CD14-positive monocyte (primary cell): ENCODE measurements around the gene TGFA. TPM values are rescaled to one million over a fixed set of nuclear protein-coding genes. Genes with fewer than 3 reads are reported as not detected.

Experiments used
- DNase-seq, 3 donors: peaks; one replicate each; pipeline ENCODE4 v3.0.0-alpha.2; 2011 to 2022
- H2AFZ ChIP-seq: 2 replicates; pipeline ENCODE4 v1.6.0; 2012; ENCODE audit warnings: mild to moderate bottlenecking, low read depth, low read length, inconsistent platforms; ENCODE audit not compliant: insufficient read depth, poor library complexity, severe bottlenecking
- H3K27ac ChIP-seq, 2 donors: 1 replicate in 1 of 2; 2 replicates in 1 of 2; pipeline ENCODE4 v1.5.1; 2012 to 2013; ENCODE audit warnings: low read length in 2 of 2, control low read depth in 1 of 2, inconsistent platforms in 1 of 2, low read depth in 1 of 2, mild to moderate bottlenecking in 1 of 2
- H3K27me3 ChIP-seq, 2 donors: one replicate each; pipeline versions ENCODE4 v1.6.0 to v1.6.1; 2011 to 2013; ENCODE audit warnings: low read length in 2 of 2; ENCODE audit not compliant: control insufficient read depth in 2 of 2, insufficient read depth in 2 of 2
- H3K36me3 ChIP-seq, 2 donors: replicated peaks in 1 of 2; 1 replicate in 1 of 2; 2 replicates in 1 of 2; pipeline versions ENCODE4 v1.5.1 to v1.6.1; 2012 to 2013; ENCODE audit warnings: low read length in 2 of 2, control low read depth in 1 of 2, inconsistent platforms in 1 of 2, mild to moderate bottlenecking in 1 of 2; ENCODE audit not compliant: insufficient read depth in 2 of 2, control insufficient read depth in 1 of 2
- H3K4me1 ChIP-seq, 2 donors: 1 replicate in 1 of 2; 2 replicates in 1 of 2; pipeline versions ENCODE4 v1.5.1 to v1.6.1; 2012 to 2013; ENCODE audit warnings: low read length in 2 of 2, control low read depth in 1 of 2, inconsistent platforms in 1 of 2, mild to moderate bottlenecking in 1 of 2, moderate library complexity in 1 of 2; ENCODE audit not compliant: insufficient read depth in 2 of 2, control insufficient read depth in 1 of 2
- H3K4me2 ChIP-seq: replicated peaks from 2 replicates; pipeline ENCODE3; 2012; ENCODE audit warnings: low read length, moderate library complexity, mild to moderate bottlenecking; ENCODE audit not compliant: poor library complexity, severe bottlenecking; ENCODE audit errors: extremely low read depth
- H3K4me3 ChIP-seq, 3 experiments: fragments of 200-600 bp in 1 of 3; sonication (generic) in 1 of 3; replicated peaks in 1 of 3; 1 replicate in 2 of 3; 2 replicates in 1 of 3; pipeline ENCODE4 v1.5.1; 2011 to 2013; ENCODE audit warnings: low read length in 3 of 3, mild to moderate bottlenecking in 3 of 3, control low read depth in 2 of 3, low read depth in 2 of 3, inconsistent platforms in 1 of 3, moderate library complexity in 1 of 3
- H3K79me2 ChIP-seq: 2 replicates; pipeline ENCODE4 v1.6.0; 2012; ENCODE audit warnings: mild to moderate bottlenecking, control low read depth, inconsistent platforms, low read length, moderate library complexity; ENCODE audit not compliant: insufficient read depth
- H3K9ac ChIP-seq: 2 replicates; pipeline ENCODE4 v1.6.0; 2017; ENCODE audit warnings: low read length, mild to moderate bottlenecking; ENCODE audit not compliant: insufficient read depth, poor library complexity, severe bottlenecking
- H3K9me3 ChIP-seq, 2 donors: replicated peaks in 1 of 2; 1 replicate in 1 of 2; 2 replicates in 1 of 2; pipeline versions ENCODE4 v1.5.1 to v1.6.1; 2012 to 2013; ENCODE audit warnings: low read length in 2 of 2, control low read depth in 1 of 2; ENCODE audit not compliant: control insufficient read depth in 1 of 2, insufficient read depth in 1 of 2
- H4K20me1 ChIP-seq: 2 replicates; pipeline ENCODE4 v1.6.0; 2012; ENCODE audit warnings: mild to moderate bottlenecking, low read length, control low read depth, moderate library complexity; ENCODE audit not compliant: insufficient read depth
- H3K27ac Mint-ChIP-seq, 7 donors: one replicate each; pipeline ENCODE4 v1.8.0; 2020; ENCODE audit warnings: mild to moderate bottlenecking in 7 of 7, mixed read lengths in 7 of 7, moderate library complexity in 6 of 7, inconsistent platforms in 2 of 7
- H3K27me3 Mint-ChIP-seq, 3 donors: one replicate each; pipeline ENCODE4 v1.8.0; 2021 to 2022; ENCODE audit warnings: low read depth in 3 of 3, mild to moderate bottlenecking in 3 of 3, mixed read lengths in 3 of 3, moderate library complexity in 3 of 3, inconsistent platforms in 1 of 3
- H3K36me3 Mint-ChIP-seq, 2 donors: one replicate each; pipeline ENCODE4 v1.8.0; 2020; ENCODE audit warnings: mixed read lengths in 2 of 2, inconsistent platforms in 1 of 2, mild to moderate bottlenecking in 1 of 2
- H3K4me1 Mint-ChIP-seq: one replicate; pipeline ENCODE4 v1.8.0; 2020; ENCODE audit warnings: mild to moderate bottlenecking, mixed read lengths
- H3K4me3 Mint-ChIP-seq, 2 donors: one replicate each; pipeline ENCODE4 v1.8.0; 2020; ENCODE audit warnings: mild to moderate bottlenecking in 2 of 2, mixed read lengths in 2 of 2, moderate library complexity in 1 of 2
- H3K9me3 Mint-ChIP-seq, 7 donors: one replicate each; pipeline ENCODE4 v1.8.0; 2020 to 2022; ENCODE audit warnings: mixed read lengths in 7 of 7, mild to moderate bottlenecking in 6 of 7, moderate library complexity in 6 of 7, inconsistent platforms in 2 of 7
- CTCF ChIP-seq: fragments of 200-600 bp; IDR thresholded peaks from one replicate; pipeline ENCODE4 v1.8.0; 2022; ENCODE audit warnings: antibody characterized with exemption, mild to moderate bottlenecking
- WGBS: methylation state at CpG from one replicate; pipeline ENCODE4 v1.1.5; 2013; ENCODE audit warnings: missing lambda C conversion rate; ENCODE audit not compliant: insufficient coverage; 5-methylcytosine and 5-hydroxymethylcytosine counted together
- intact Hi-C, 2 donors: fragments of 100-400 bp; cut with micrococcal nuclease; formaldehyde crosslinking; loops; one replicate each; pipeline versions ENCODE4 v1.15.0 to v1.15.1; 2023
- polyA plus RNA-seq, 3 donors: library from polyadenylated mRNA; depleted of rRNA in 1 of 3; unstranded in 2 of 3; stranded (reverse) in 1 of 3; fragments of 300-500 nt in 2 of 3; fragments of >200 nt in 1 of 3; fragmentation: Illumina TruSeq in 2 of 3; gene quantifications; 1 replicate in 2 of 3; 2 replicates in 1 of 3; pipeline ENCODE4 v1.2.3, GENCODE V29; 2012 to 2021

Gene TGFA
- polyA plus RNA-seq, 3 donors = 1.7 to 2.5 (median 1.7) TPM

- H3K27me3 ChIP-seq = peaks cover 2 to 5% of the 10 kb centered on the region in 2 donors
- H3K79me2 ChIP-seq = no peaks in the 10 kb centered on the region
- H3K27ac Mint-ChIP-seq = no peak overlapping the region
- peaks cover 0 to 1% (median 0%) of the 10 kb centered on the region in 7 donors for H3K9me3 Mint-ChIP-seq
- intact Hi-C loops = no loop called here
- H3K9me3 ChIP-seq = no peaks in the 10 kb centered on the region
- no peak for TF ChIP-seq CTCF
- H3K27me3 Mint-ChIP-seq = peaks cover 11 to 27% (median 26%) of the 10 kb centered on the region in 3 donors
- no peak overlapping the region for H3K4me2 ChIP-seq
- no peak overlapping the region for H3K4me3 ChIP-seq
- no peaks in the 10 kb centered on the region for H4K20me1 ChIP-seq
- no CpG with 5 or more reads among the region's 2 CpGs for WGBS
- DNase-seq = no peak
- H3K4me1 ChIP-seq = no peaks in the 10 kb centered on the region
- H3K9ac ChIP-seq = no peak overlapping the region
- H3K4me1 Mint-ChIP-seq = no peaks in the 10 kb centered on the region
- H3K27ac ChIP-seq = no peak overlapping the region
- H2AFZ ChIP-seq = no peak overlapping the region
- H3K4me3 Mint-ChIP-seq = no peak overlapping the region
- H3K36me3 ChIP-seq = no peaks in the 10 kb centered on the region
- H3K36me3 Mint-ChIP-seq = no peaks in the 10 kb centered on the region
These were observed 6.4 kb upstream of the TGFA start for GRCh38 chr2:70560040-70560439.

- H3K4me1 ChIP-seq = peaks cover 10% of the 10 kb centered on the region in 2 donors
- H3K27me3 Mint-ChIP-seq = peaks cover 20 to 38% (median 33%) of the 10 kb centered on the region in 3 donors
- no peak overlapping the region for H3K27ac Mint-ChIP-seq
- H2AFZ ChIP-seq = no peak overlapping the region
- H3K27me3 ChIP-seq = peaks cover 2 to 10% of the 10 kb centered on the region in 2 donors
- TF ChIP-seq CTCF = no peak
- no peak for DNase-seq
- no peak overlapping the region for H3K4me3 ChIP-seq
- no peak overlapping the region for H3K27ac ChIP-seq
- H3K4me1 Mint-ChIP-seq = peaks cover 10% of the 10 kb centered on the region
- H3K79me2 ChIP-seq = no peaks in the 10 kb centered on the region
- no peaks in the 10 kb centered on the region for H4K20me1 ChIP-seq
- no peak overlapping the region for H3K9ac ChIP-seq
- no peaks in the 10 kb centered on the region for H3K9me3 ChIP-seq
- H3K4me2 ChIP-seq = no peak overlapping the region
- intact Hi-C loops = loop anchor here in 1 of 2 donors (10.0 kb wide), 1 partner anchor 64 kb away; no protein-coding TSS in a partner anchor
- H3K9me3 Mint-ChIP-seq = peaks cover 0 to 4% (median 1%) of the 10 kb centered on the region in 7 donors
- H3K36me3 ChIP-seq = no peaks in the 10 kb centered on the region
- WGBS = 70% methylated on average over 3 of the region's 5 CpGs
- no peaks in the 10 kb centered on the region for H3K36me3 Mint-ChIP-seq
- H3K4me3 Mint-ChIP-seq = no peak overlapping the region
These were observed 4.7 kb upstream of the TGFA start for GRCh38 chr2:70558195-70558808.
